SU-DHL-6 (cell line): ENCODE measurements around the gene PPP2R2C.

Experiments
- EZH2phosphoT487 ChIP-seq: fragments of 200-600 bp; sonication (generic), shearing (Covaris generic); conservative IDR thresholded peaks from 2 replicates; pipeline ENCODE4 v1.6.1; 2018; ENCODE audit warnings: mild to moderate bottlenecking, antibody characterized with exemption, low read length, moderate library complexity, mixed read lengths
- TF ChIP-seq, protein P1 (sequence below): fragments of 200-600 bp; sonication (generic); IDR thresholded peaks from one replicate; pipeline ENCODE4 v1.5.1; 2017; ENCODE audit warnings: antibody characterized with exemption, mild to moderate bottlenecking, low read length, moderate library complexity; ENCODE audit not compliant: insufficient read depth, poor library complexity, severe bottlenecking

GRCh38 chr4:6372649-6373525 is 99.5 kb downstream of the PPP2R2C start:
- TF ChIP-seq, protein P1, sequence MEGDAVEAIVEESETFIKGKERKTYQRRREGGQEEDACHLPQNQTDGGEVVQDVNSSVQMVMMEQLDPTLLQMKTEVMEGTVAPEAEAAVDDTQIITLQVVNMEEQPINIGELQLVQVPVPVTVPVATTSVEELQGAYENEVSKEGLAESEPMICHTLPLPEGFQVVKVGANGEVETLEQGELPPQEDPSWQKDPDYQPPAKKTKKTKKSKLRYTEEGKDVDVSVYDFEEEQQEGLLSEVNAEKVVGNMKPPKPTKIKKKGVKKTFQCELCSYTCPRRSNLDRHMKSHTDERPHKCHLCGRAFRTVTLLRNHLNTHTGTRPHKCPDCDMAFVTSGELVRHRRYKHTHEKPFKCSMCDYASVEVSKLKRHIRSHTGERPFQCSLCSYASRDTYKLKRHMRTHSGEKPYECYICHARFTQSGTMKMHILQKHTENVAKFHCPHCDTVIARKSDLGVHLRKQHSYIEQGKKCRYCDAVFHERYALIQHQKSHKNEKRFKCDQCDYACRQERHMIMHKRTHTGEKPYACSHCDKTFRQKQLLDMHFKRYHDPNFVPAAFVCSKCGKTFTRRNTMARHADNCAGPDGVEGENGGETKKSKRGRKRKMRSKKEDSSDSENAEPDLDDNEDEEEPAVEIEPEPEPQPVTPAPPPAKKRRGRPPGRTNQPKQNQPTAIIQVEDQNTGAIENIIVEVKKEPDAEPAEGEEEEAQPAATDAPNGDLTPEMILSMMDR: no peak
- no peak for TF ChIP-seq EZH2phosphoT487
